SK-N-MC (cell line): ENCODE results near the gene HTR4.

Experiments
- EZH2 ChIP-seq: fragments of 200-600 bp; sonication (generic); IDR thresholded peaks from one replicate; pipeline ENCODE4 v1.6.1; 2017; ENCODE audit warnings: antibody characterized with exemption
- FOXP2 ChIP-seq: optimal IDR thresholded peaks from 2 replicates; pipeline ENCODE3; 2011; ENCODE audit warnings: mild to moderate bottlenecking, moderate library complexity; ENCODE audit not compliant: insufficient read depth; ENCODE audit errors: extremely low read length, control extremely low read depth
- POLR2AphosphoS5 ChIP-seq: IDR thresholded peaks from 2 replicates; pipeline ENCODE4 v1.6.1; 2012; ENCODE audit warnings: mild to moderate bottlenecking, low read depth, low read length, borderline replicate concordance

- TF ChIP-seq POLR2AphosphoS5 (no peak), EZH2 (no peak), FOXP2 (no peak)
These were observed 146.7 kb downstream of the HTR4 start for GRCh38 chr5:148507648-148508047.
